Pancreas (tissue), 10 donors: ENCODE data around the gene HCN1. TPM values are rescaled to one million over a fixed set of nuclear protein-coding genes. Genes with fewer than 3 reads are reported as not detected.

Source experiments
- ATAC-seq, 4 donors: fragments of 200-7000 bp; cut with Tn5 transposase; one replicate each; pipeline versions ENCODE4 v1.8.0 to v1.9.1; 2020; ENCODE audit warnings: mild to moderate bottlenecking in 4 of 4, moderate library complexity in 4 of 4
- DNase-seq, 6 donors: peaks; one replicate each; pipeline ENCODE4 v3.0.0-alpha.2; 2020
- FAIRE-seq: peaks from 2 replicates; lab custom pipeline; 2012; peaks lifted over from hg19 to GRCh38; lab: Jason Lieb, UNC
- H3K27ac ChIP-seq, 4 donors: fragments of 200-600 bp; sonication (generic); 1 replicate in 3 of 4; 2 replicates in 1 of 4; pipeline versions ENCODE4 v1.5.0 to v1.8.0; 2020
- H3K27me3 ChIP-seq, 4 donors: fragments of 200-600 bp; one replicate each; pipeline ENCODE4 v1.8.0; 2021
- H3K36me3 ChIP-seq, 3 donors: fragments of 200-600 bp; sonication (generic) in 1 of 3; one replicate each; pipeline versions ENCODE4 v1.5.0 to v1.8.0; 2020 to 2021
- H3K4me1 ChIP-seq, 3 donors: fragments of 200-600 bp; one replicate each; pipeline ENCODE4 v1.8.0; 2021
- H3K4me3 ChIP-seq, 4 donors: fragments of 200-600 bp; sonication (generic) in 2 of 4; one replicate each; pipeline versions ENCODE4 v1.5.0 to v1.8.0; 2020 to 2021
- H3K9me3 ChIP-seq, 4 donors: fragments of 200-600 bp; one replicate each; pipeline ENCODE4 v1.8.0; 2021
- CTCF ChIP-seq, 4 donors: fragments of 200-600 bp; sonication (generic) in 3 of 4; IDR thresholded peaks; one replicate each; pipeline versions ENCODE4 v1.5.0 to v1.8.0; 2021; ENCODE audit warnings: antibody characterized with exemption in 4 of 4
- WGBS, 2 donors: extraction: QIAGEN DNeasy Blood & Tissue Kit; methylation state at CpG; one replicate each; pipeline ENCODE4 v1.1.7; 2013; 5-methylcytosine and 5-hydroxymethylcytosine counted together
- intact Hi-C, 3 donors: fragments of 100-400 bp; cut with DNase I; formaldehyde crosslinking; loops; one replicate each; pipeline versions ENCODE4 v1.11.1 to v1.14.2; 2022
- polyA plus RNA-seq, 2 donors: library from polyadenylated mRNA; stranded (reverse); fragments of 200-250 nt; gene quantifications; one replicate each; pipeline ENCODE4 v1.2.3, GENCODE V29; 2013
- total RNA-seq, 6 donors: library from RNA; stranded (reverse); fragmentation: NEBNext Ultra II Directional in 4 of 6; extraction: Animal tissue kit (Norgen Biotek cat#: 25700) in 4 of 6; gene quantifications; one replicate each; pipeline versions ENCODE4 v1.2.1 to v1.2.4, GENCODE V29; 2021 to 2023
- donor health status: healthy with polysubstance abuse.
- donor health status: DM: no; HTN: no; CAD: no; lungs with moderate emphysema.
- donor health status: DM: no; HTN: no; CAD: no.
- donor health status: control.
- donor health status: control.
- donor health status: Bipolar disorder and iron deficiency.
- donor health status: DM: yes; HTN: yes; CAD: no.
- donor health status: DM: no; HTN: no; CAD: no.
- donor health status: DM: no; HTN: no; CAD: no.
- donor health status: DM: yes; HTN: yes; CAD: no.

Gene HCN1
- total and polyA plus RNA-seq, 8 donors = 0.08 to 1.5 (median 0.33) TPM

GRCh38 chr5:45437752-45438151, 258.4 kb downstream of the HCN1 start:
- intact Hi-C loops = no loop called here
- DNase-seq (no peak), FAIRE-seq (no peak), ATAC-seq (no peak)
- Histone ChIP-seq H3K4me1 (no peaks in the 10 kb centered on the region), H3K4me3 (no peak overlapping the region), H3K27ac (no peak overlapping the region), H3K36me3 (no peaks in the 10 kb centered on the region), H3K27me3 (no peaks in the 10 kb centered on the region), H3K9me3 (no peaks in the 10 kb centered on the region)
- TF ChIP-seq CTCF (IDR thresholded peaks at IDR 0.05) = no peak

- peaks cover 0 to 38% (median 22%) of the 10 kb centered on the region in 3 donors for H3K4me1 ChIP-seq
- ATAC-seq = peak; percentile 44 to 69 (median 64)
- peak overlapping the region in 1 of 4 donors; percentile 10 for H3K27ac ChIP-seq
- H3K36me3 ChIP-seq = no peaks in the 10 kb centered on the region
- intact Hi-C loops = no loop called here
- no peaks in the 10 kb centered on the region for H3K9me3 ChIP-seq
- no peak for DNase-seq
- no peak for FAIRE-seq
- 31 to 32% methylated on average over 2 of the region's 2 CpGs for WGBS, 2 donors
- no peak overlapping the region for H3K4me3 ChIP-seq
- H3K27me3 ChIP-seq = no peaks in the 10 kb centered on the region
- no peak for TF ChIP-seq CTCF (IDR thresholded peaks at IDR 0.05)
Measured at GRCh38 chr5:45417285-45417998, 278.7 kb downstream of the HCN1 start.

- H3K27me3 ChIP-seq = no peaks in the 10 kb centered on the region
- peak; percentile 51 to 78 (median 73) for ATAC-seq
- no peak for DNase-seq
- no peak for TF ChIP-seq CTCF (IDR thresholded peaks at IDR 0.05)
- no peak overlapping the region for H3K4me3 ChIP-seq
- H3K9me3 ChIP-seq = no peaks in the 10 kb centered on the region
- WGBS, 2 donors = 18 to 21% methylated on average over 2 of the region's 2 CpGs
- FAIRE-seq = no peak
- intact Hi-C loops = no loop called here
- H3K4me1 ChIP-seq = peaks cover 0 to 44% (median 33%) of the 10 kb centered on the region in 3 donors
- no peaks in the 10 kb centered on the region for H3K36me3 ChIP-seq
- peak overlapping the region in 2 of 4 donors; percentile 34 to 59 for H3K27ac ChIP-seq
Measured at GRCh38 chr5:45414620-45415573, 281.3 kb downstream of the HCN1 start.

GRCh38 chr5:45411971-45412612, 284.1 kb downstream of the HCN1 start:
- Histone ChIP-seq H3K9me3 (no peaks in the 10 kb centered on the region), H3K4me3 (no peak overlapping the region), H3K27ac (peak overlapping the region in 1 of 4 donors; percentile 14), H3K27me3 (no peaks in the 10 kb centered on the region), H3K36me3 (no peaks in the 10 kb centered on the region), H3K4me1 (peaks cover 0 to 32% (median 26%) of the 10 kb centered on the region in 3 donors)
- ATAC-seq (peak in 3 of 4 donors; percentile 28 to 54 (median 46)), FAIRE-seq (no peak), DNase-seq (no peak)
- intact Hi-C loops = no loop called here
- WGBS, 2 donors = 32 to 36% methylated on average over 3 of the region's 3 CpGs
- no peak for TF ChIP-seq CTCF (IDR thresholded peaks at IDR 0.05)
